NCI-H82 (cell line): ENCODE measurements around the gene TMSB4X.
"Not testable (repeated sequence)": the region's sequence is repeated elsewhere in the genome, so short reads cannot be mapped to it uniquely, and the experiment has no call there.

Source experiments
- DNase-seq: peaks from one replicate; lab custom pipeline; 2025; lab: John Stamatoyannopoulos, UW

Gene TMSB4X

DNA sequence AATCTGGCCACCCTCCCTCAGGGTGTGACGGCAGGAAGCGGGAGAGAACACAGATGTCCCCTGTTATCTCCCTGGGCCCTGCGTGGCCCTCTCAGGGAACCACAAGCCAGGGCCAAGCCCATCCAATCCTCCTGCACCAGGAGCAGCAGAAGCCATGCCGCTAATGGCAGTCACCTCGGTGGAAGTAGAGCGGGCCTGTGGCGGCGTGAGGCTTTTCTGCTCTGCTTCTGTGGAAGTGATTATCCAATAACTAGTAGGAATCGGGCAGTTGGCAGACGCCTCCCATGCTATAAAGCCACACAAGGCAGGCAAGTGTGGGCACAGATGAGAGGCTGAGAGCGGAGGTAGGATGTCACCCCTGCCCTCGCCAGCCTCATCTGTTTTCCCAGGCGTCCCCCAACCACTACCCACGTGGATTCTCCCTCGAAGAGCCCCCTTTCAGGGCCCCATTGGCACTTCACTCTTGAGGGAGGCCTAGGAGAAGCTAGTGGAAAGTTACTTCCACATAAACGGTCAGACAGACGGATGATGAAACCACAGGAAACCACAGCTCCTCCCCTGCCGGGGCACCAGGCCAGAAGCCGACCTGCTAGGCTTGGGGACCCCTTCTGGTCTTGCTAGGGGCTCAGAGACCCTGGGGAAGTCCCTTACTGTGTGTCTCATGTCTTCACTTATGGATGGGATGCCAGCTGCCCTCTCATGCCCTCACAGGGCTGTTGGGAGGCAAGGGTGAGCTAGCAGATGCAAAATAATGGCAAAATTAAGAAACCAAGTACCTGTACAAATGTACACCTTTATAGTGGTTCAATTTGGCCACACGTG lies 18.8 kb upstream of the TMSB4X start:
- no peak for DNase-seq

DNA sequence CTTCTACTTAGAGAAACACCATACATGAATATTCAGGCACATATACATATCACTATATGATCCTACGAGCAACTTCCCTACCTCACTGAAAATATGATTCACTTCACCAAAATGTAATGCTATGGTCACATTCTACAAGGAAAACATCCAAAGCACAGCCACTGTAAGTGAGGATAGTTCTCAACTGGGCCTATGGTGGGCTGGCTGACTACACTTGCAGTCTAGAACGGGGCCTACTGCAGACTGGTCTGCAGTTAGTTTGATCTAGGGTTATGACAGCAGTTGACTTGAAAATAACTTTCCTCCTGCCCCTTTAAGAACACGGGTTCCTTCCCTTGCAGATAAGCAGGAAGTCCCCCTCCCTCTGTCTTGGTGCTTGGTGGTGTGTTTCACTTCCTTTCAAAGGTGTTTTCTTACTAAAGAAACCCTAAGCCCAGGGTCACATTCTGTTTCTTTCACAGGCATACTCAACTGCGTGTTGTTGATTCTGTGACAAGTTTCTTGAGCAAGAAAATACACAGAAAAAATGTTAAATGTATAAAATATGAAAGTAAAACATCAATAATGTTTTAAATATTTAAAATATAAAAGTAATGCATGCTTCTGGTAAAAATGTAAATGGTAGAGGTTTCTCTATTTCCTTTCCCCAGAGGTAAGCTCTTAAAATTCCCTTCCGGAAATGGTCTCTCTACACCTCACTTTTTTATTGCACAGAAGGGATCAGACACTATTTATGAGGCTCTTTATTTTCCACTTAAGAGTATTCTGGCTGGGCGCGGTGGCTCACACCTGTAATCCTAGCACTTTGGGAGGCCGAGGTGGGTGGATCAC lies 18.0 kb upstream of the TMSB4X start:
- peak; percentile 16 for DNase-seq

DNA sequence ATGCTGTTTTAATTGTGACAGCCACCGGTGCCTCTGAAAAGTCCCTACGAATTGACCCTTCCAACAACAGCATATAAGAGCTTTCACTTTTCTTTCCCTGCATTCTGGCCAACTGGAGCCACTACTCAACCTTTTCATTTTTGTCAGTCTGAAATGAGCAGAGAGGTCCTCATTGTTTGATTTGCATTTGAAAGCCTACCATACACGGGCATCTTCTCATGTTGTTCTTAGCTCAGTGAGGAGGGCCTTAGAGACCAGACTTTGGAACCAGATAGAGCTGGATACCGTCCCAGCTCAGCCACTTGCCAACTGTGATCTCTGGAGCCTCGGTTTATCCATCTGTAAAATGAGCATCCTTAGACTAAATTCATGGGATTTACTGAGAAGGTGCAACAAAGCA lies 16.9 kb upstream of the TMSB4X start:
- DNase-seq = no peak

DNA sequence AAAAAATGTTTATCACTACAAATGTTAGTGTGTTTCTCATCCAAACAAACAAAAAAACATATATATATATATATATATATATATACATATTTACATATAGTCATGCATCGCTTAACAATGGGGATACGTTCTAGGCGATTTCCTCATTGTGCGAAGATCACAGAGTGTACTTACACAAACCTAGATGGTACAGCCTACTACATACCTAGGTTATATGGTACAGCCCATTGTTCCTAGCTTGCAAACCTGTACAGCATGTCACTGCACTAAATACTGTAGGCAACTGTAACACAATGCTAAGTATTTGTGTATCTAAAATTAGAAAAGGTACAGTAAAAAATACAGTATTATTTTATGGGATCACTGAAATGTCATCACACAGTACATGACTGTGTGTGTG lies 16.4 kb upstream of the TMSB4X start:
- no peak for DNase-seq

DNA sequence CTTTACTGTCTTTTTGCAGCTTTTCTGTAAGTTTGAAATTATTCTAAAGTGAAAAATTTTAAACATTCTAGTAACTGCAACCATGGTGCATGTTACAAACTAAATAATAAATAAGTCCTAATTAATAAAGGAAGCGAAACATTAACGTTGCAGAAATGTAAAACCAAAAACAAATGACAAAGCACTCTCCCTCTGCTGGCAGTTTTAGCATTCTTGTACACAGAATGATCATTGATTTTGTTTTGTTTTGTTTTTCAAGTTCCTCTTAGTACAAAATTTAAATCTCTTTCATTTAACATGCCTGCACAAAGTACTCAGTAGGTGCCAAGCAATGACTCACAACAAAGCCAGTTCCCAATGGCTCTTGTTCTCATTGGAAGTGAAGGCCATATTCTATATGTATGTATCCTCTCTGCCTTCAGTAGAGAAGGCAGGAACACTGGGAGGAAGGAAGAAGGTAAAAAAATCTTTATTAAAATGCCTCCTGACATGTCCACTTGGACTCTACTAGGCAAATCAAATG lies 13.7 kb upstream of the TMSB4X start:
- no peak for DNase-seq

DNA sequence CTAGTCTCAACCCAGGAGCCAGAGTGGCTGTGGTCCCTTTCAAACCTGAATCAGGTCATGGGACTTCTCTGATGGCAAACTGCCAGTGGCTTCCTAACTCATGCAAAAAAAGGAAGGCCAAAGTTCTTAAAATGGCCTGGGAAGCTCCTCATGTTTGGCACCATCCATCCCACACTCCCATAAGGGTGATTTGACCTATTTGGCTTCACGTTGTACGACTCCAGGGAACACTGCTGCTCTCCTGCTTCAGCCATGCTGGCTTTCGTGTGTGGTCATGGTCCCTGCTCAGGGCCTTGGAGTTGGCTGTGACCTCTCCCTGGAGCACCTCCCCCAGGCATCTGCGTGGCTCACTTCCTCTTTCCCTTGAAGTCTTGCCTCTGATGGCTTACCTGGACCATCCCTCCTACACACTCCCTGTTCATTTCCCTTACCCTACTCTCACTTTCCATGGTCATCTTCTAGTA lies 12.8 kb upstream of the TMSB4X start:
- DNase-seq = no peak

DNA sequence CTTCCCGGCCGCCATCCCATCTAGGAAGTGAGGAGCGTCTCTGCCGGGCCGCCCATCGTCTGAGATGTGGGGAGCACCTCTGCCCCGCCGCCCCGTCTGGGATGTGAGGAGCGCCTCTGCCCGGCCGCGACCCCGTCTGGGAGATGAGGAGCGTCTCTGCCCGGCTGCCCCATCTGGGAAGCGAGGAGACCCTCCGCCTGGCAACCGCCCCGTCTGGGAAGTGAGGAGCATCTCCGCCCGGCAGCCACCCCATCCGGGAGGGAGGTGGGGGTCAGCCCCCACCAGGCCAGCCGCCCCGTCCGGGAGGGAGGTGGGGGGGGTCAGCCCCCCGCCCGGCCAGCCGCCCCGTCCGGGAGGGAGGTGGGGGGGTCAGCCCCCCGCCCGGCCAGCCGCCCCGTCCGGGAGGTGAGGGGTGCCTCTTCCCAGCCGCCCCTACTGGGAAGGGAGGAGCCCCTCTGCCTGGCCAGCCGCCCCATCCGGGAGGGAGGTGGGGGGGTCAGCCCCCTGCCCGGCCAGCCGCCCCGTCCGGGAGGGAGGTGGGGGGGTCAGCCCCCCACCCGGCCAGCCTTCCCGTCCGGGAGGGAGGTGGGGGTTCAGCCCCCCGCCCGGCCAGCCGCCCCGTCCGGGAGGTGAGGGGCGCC lies 11.6 kb upstream of the TMSB4X start:
- DNase-seq = not testable (repeated sequence)

DNA sequence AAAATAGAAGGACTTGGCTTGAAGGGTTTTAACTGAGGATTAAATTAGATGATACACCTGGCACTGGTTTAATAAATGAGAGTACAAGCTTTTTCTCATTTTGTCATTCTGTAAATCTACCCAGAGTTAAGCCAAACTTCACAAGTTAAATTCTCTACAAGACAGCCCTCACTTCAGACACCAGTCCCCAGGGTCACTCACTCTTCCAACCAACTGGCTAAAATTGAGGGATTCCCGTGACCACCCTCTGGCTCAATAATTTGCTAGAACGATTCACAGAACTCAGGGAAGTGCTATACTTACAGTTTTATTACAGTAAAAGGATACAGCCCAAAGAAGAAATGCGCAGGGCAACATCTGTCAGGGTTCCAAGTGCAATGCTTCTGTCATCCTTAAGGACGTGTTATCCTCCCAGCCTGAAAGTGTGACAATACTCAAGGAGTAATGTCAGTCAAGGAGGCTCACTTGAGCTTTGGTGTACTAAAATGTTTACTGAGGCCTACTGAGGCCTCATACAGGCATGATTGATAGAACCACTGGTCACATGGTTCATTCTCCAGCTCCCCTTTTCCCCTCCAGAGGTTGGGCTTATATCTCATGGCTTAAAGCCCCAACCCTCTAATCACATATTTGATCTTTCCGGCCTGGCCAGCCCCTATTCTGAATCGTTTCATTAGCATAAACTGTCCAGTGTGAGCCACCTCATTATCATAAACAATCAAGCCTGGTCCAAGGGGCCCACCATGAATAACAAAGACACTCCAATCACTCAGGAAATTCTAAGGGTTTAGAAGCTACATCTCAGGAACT lies 9.6 kb upstream of the TMSB4X start:
- peak; percentile 12 for DNase-seq

DNA sequence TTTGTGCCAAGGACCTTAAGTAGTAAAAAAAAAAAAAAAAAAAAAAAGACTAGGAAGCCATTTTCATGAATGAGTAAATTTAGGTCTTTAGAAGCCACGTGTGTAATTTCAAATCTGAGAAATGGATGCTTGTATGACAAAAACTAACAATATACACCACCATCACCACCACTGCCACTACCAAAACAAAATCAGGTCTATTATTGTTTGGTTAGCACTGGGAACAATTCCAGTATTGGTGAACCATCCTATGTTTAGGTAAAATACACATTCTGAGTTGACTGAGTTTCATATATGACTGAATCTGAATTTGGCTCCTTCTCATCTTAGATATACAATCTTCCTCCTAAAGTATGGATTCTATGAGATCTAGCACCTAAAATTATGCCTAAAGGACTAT lies 8.8 kb upstream of the TMSB4X start:
- no peak for DNase-seq

DNA sequence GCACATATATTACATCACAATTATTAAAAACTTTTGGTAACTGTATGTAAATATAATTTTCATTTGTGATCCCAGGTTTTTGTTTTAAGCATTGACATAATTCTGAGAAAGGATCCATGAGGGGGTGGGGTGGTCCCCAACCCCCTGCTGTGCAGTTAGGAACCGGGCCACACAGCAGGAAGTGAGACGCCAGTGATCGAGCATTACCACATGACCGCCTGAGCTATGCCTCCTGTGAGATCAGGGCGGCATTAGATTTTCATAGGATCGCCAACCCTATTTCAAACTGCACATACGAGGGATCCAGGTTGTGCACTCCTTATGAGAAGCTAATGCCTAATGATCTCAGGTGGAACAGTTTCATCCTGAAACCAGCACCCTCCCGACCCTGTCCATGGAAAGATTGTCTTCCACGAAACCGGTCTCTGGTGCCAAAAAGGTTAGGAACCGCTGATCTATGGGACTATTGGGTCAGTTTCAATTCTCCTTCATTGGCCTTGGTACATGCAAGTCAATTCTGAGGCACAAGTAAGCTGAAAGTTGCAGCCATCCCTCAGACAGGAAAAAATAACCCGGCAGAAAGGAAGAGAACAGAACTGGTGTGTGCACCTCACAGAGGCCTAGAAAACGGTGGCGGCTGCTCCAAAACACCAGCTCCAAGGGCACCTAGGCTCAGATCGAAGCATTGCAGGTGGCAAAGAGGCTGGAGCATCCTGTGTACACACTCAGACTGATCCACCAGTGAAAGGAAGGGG lies 7.0 kb upstream of the TMSB4X start:
- DNase-seq = no peak

DNA sequence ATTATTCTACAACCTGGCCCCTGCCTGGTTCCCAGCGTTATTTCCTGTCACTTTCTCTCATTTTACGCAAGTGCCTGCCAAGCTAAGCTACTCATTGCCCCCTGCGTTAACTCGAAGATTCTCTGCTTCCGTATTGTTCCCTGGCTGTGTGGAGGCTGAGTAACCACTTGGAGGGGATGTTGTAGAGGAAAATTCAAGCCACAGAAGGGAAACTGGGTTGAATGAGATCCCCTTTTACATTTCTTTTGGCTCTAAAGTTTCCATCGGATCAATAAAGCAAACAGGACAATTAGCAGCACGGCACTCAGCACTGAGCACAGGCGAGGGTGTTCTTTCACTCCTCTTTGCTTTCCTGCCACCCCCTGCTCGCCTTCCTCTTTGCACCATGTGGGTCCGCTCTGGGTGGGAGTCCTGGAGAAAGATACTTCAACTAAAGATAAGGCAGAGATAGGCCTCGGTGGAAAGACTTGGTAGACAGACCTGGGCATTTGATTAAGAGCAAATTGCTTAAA lies 4.2 kb upstream of the TMSB4X start:
- DNase-seq = peak; percentile 24

DNA sequence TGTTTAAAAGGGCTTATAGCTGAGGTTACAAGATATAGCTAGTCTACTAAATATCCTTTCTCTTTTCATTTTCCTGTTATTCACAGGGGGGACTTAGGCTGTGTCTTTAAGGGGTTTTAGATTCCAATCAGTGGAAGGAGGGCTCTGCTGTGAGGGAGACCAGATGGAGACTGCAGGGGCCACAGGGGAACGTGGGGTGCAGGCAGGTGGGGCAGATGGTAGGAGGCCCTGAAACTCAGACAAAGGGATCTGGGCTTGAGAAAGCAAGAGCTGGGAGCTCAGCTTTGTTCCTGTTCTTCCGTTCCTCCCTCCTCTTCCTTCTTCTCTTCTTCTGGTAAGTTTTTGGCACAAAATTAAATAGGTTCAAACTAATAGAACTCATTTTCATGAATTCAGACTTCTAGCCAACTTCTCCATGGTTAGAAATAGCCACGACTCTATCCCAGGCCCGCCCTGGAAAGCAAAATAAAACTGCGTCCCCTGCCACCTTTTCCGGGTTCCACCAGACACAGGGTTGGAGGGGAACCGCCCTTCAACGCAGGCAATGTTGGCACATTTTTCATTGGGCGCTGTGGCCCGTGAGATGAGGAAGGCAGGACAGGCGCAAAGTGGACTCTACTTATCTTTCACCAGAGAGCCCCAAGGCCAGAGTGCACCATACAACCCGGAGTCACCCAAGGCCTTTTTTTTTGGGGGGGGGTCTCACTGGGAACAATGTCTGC lies 3.5 kb upstream of the TMSB4X start:
- no peak for DNase-seq

DNA sequence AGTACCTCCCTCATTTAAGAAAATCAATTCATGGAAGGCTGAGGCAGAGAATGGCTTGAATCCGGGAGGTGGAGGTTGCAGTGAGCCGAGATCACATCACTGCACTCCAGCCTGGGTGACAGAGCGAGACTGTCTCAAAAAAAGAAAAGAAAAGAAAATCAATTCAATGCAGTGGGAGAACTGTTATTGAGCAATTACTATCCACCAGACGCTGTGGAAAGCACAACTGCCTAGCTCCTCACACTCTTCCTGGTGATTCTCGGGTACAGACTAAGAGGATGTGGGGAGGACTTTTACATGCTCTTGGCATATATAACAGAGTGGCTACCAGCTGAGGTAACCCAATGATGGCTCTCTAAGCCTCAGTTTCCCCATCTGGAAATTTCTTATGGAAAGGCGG lies 2.7 kb upstream of the TMSB4X start:
- DNase-seq = peak; percentile 2

DNA sequence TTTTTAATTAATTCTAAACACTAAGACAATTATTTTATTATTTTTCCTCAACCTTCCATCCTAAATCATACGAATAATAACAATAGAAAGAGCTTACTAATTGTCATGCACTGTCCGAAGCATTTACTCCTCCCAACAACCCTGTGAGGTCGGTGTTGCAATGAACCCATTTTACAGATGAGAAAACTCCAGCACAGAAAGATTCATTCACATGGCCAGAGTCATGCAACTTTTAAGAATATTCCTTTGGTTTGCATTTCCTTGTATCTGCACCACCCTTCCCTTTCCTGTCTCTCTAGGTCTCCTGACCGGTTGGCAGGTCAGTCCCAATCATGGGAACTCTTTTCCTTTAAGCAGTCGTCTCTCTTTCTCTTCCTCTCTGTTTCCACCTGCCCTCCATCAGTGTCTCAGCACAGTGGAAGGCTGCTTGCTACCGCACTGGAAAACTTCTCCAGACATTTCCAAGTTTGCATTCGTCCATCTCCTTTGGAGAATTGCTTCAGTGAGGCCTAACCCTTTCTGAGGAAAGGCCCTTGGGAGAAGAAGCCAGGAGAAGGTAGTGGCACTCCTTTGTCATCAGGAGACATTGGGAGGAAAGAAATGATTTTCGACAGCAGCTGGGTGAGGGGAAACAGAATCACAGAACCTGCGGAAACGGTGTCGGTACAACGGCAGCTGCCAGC lies 1.9 kb upstream of the TMSB4X start:
- no peak for DNase-seq

DNA sequence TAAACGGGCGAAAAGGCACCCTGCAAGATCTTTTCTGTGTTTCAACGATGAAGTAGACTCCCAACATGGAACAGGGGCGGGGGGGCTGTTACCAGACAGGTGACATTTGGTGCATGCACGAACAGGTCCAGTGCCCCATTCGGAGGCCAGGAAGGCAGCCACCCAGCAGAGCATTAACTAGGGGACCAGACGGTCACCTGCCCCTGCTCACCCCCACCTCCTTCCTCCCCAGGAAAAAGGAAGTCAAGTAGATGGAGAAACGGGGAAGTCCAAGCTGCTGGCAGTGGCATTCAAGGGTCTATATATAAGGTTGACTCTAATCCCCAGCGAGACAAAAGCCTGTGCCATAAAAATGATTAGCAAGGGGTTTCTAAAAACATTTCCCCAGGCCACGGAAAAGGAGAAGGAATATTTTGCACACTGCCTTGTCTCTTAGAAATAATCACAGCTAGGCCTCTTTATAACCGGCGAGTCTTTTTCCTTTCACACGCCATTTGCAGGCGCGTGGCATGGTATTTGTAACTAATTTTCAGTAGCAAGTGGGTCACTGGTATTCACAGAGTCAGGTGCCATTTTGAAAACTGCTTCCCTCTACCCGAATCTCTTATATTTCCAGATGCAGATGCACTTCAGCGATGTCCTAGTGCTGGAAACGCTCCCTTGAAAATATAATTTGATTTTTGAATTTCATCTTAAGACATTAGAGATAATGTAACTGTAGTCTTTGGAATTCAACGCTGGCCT lies 1.2 kb upstream of the TMSB4X start:
- peak; percentile 21 for DNase-seq

DNA sequence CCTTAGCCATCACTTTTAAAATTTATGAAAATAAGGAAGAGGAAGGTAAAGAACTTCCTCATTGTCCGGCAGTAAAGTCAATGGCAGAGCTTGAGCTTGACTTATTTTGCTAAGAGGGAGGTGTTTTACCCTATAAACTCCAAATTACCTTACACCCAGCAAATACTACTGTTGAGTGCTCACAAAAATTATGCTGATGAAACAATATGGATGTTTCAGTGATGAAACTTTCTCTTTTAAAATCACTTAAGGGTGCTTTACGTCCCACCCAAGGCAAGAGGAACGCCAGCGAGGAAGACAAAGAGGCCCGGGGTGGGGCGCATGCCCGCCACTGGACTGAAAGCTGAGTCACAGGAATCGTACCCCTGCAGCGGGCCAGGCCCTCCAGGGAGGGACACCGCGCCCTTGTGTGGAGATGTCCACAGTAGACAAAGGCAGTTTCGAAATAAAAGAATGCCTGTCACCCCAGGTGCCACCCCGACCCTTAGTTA lies 560 bp upstream of the TMSB4X start:
- DNase-seq = peak; percentile 48

DNA sequence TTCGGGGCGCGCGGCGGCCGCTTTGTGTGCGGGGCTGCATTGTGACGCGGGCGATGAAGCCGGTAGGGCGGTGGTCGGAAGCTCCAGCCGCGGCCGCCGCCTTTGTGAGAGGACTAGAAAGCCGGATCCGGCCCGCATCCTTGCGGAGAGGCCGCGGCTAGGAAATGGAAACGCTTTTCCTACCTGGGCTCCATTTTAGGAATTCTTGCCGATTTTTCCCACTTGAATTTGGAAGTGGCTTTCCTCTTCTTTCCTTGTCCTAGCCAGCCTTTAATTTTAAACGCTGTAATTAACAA lies 708 bp downstream of the TMSB4X start:
- peak; percentile 59 for DNase-seq

DNA sequence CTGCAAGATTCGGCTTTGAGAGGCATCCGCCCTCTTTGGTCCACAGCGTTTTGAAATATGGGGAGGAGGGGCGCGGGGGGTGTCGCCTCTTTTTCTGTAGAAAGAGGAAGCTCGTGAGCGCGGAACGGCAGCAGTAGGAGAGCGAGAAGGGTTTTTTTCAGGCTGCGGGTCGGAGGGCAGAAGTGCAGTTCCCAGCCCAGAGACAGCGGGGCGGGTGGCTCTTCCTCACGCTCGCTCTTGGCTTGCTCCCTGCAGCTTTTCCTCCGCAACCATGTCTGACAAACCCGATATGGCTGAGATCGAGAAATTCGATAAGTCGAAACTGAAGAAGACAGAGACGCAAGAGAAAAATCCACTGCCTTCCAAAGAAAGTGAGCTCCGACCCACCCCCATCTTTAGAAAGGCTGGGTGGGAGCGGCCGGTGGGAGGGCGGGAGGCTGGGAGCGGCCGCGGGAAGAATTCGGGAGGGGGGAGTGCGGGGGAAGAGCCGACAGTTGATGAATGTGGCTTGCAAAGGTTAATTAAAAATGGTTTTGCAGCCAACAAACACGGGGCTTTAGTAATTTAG lies 1.2 kb downstream of the TMSB4X start:
- peak; percentile 67 for DNase-seq
